ELF-1 (cell line): ENCODE measurements around the gene DMC1.

Experiments used
- DNase-seq: peaks from one replicate; pipeline ENCODE4 v3.0.0-alpha.2; 2016; ENCODE audit warnings: low read depth, low spot score

Gene DMC1

DNA sequence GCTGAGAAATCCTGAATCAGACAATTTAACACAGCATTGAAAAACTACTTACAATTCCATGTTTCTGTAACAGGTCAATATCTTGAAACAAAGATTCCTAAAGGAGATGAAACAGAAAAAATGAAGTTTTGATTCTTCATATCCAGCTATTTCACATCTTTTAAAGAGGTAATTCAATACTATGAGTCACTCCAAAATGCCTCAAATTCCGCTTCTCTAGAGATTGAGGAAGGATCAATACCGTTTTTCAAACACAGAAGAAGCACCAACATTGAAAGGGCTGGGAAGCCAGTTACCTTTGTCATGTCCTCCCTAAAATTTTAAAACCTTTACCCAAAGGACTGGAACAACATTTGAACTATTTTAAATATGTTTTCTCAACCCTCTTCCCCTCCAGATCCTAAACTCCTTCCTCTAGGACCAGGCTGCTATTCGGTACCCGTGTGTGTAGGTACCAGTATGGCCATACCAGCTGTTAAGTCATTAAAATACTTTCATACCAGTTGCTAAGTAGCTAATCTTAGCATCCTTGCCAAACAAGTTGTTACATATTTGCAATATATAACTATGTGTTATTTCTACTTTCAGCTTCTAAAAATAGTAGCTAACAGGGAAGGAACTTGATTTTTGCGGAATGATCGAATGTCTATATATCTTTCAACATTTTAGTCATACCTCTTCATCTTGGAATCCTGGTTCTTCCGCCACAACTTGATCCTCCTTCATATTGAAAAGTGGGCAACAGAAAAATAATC lies 2.3 kb downstream of the DMC1 start:
- no peak for DNase-seq

DNA sequence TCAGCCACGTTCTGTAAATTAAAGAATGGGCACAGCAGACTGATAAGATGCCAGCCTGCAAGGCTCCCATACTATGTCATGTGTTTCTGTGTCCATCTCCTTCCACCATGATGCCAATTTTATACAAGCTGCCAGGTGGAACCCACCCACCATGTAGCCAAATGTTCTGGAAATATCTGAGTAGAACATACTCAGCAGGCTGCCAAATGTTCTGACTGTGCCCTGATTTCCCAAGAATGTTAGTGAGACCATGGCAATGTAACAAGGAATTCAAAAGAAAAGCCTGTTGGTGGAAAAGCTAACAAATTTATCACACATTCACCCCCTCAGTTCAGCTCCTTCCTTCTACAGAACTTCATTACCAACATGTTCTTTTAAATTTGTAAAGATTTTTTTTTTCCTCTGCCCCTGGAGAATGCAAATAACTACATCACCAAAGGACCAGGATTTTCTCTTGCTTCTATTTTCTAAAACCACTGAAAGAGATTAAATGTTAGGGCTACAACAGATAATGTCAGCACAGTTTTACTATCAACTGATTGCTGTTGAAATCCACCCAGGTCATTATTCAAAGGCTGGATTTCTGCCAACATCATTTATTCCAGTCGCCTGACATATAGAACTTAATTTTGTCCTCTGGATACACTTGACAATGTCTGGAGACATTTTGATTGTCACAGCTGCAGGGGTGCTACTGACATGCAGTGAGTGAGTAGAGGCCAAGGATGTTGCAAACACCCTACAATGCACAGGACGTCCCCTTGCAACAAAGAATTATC lies 3.1 kb downstream of the DMC1 start:
- no peak for DNase-seq

DNA sequence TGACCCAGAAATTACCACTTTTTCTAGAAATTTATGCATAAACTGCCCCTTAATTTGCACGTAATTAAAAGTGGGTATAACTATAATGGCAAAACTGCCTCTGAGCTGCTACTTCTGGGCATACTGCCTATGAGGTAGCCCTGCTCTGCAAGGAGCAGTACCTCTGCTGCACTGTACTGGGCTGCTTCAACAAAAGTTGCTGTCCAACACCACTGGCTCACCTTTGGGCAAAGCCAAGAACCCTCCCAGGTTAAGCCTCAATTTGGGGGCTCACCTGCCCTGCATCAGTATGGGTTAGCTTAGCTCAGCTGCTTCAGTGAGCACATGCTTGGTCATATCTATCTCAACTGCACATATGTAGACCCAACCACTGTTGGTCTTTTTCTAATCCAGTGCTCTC lies 4.5 kb downstream of the DMC1 start:
- DNase-seq = no peak

DNA sequence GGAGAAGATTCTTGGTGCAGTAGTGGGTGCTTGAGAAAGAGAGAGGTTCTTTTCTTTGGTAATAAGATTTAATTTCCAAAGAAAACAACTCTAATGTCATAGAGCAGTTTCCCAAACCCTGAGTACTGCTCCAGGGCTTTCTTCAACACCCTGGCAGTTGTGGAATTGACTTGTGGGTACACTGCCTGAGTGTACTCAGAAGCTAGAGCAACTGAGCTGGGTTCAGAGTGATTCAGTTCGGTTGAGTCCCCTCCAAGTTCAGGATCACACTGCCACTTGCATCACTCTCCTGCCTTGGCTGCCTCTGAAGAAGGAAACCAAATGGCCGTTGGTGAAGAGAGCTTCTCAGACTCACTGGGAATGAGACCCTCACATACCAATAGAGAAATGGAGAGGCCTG lies 5.3 kb downstream of the DMC1 start:
- DNase-seq = no peak

GRCh38 chr22:38554281-38554680 lies 15.7 kb downstream of the DMC1 start:
- no peak for DNase-seq

GRCh38 chr22:38549101-38549894 lies 20.7 kb downstream of the DMC1 start:
- no peak for DNase-seq

- no peak for DNase-seq
Observed at GRCh38 chr22:38540701-38541100, 29.3 kb downstream of the DMC1 start.

DNA sequence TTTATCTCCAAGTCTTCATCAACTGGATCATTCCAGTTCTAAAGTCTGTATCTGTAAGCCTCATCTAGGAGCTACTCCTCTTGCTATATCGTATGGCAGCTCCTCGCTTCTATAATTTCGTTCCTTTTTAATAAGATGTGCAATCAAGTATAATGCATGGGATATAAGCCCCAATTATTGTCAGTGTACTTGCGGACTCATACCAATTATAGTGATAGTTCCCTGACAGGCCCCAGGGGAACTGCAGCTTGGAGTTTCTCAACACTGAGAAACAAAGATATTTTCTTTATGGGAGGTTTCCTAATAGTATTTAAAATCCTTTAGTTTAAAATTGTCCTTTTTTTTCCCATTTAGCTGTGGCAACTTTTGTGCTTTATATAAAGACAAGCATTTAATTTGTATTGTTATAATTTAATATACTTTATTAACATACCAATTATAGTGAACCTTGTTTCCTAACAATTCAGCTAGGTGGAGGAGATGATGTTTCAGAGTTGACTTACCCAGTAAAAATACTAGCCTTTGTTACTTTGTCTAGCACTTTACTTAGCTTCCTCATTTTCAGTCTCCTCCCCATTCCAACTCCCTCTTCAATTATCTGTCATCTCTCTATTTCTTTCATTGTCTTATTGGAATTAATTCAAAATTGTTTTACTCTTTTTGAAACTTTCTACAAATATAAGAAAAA lies 38.6 kb downstream of the DMC1 start:
- no peak for DNase-seq

GRCh38 chr22:38524429-38524828 lies 45.6 kb downstream of the DMC1 start:
- DNase-seq = no peak

DNA sequence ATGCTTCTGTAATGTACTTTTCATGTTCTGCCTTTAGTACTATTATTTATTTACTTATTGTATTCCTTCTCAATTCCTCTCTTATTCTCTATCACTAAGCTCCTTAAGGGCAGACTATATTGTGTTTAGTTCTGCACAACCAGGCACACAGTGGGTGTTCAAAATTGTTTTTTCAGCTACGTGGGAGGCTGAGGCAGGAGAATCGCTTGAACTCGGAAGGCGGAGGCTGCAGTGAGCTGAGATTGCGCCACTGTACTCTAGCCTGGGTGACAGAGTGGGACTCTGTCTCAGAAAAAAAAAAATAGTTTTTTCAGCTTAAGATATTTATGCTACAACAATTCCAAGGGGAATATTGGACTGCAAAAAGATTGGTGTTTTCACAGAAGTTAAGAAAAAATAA lies 46.5 kb downstream of the DMC1 start:
- no peak for DNase-seq

DNA sequence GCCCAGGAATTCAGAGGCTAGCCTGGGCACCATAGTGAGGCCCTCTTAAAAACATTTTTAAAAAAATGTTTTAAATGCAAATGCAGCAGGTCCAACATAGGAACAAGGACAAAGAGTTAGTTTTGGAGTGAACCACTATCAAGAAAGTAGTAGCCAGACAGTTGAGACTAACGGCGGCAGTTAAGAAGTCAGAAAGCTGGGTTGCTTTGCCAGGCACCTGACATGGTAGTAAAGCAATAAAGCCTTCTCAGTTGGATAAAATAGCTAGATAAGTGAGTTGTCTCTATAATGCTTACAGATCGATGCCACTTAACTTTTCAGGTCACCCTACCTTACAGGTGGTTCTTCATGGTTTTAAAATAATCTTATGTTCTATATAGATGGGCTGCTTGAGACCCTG lies 47.0 kb downstream of the DMC1 start:
- DNase-seq = no peak

DNA sequence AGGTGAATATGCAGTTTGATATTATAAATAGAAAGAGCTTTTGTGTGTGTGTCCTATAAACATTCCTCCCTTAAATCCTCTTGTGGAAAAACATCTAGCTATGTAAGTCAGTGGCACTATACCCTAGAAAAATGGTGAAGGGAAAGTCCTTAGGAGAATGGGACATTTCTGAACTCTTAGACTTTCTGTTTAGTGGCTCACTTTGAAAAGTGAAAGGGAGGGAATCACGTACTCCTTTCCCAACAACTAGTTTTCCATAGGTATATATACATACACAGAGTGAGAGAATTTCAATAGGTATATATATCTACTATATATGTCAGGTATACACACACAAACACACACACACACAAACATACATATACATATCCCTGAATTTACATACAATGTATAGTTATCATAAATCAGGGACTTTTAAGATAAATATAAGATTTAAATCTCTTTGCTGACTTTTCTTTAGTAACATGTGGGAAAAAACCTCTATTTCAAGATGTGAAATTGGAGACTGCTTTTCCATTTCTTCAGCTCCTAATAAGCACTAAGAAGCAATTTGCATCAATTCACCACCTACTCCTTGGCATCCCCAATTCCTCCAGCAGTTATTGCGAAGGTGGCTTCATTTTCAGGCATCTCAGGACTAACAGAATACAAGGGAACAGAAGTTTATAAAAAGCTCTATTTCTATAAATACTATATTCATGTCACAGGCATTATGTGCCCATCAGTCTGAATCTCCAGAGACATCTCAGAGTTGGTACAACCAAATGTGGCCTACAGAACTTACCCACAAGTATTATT lies 50.3 kb downstream of the DMC1 start:
- DNase-seq = no peak

- DNase-seq = no peak
Observed at GRCh38 chr22:38518620-38519019, 51.4 kb downstream of the DMC1 start.

DNA sequence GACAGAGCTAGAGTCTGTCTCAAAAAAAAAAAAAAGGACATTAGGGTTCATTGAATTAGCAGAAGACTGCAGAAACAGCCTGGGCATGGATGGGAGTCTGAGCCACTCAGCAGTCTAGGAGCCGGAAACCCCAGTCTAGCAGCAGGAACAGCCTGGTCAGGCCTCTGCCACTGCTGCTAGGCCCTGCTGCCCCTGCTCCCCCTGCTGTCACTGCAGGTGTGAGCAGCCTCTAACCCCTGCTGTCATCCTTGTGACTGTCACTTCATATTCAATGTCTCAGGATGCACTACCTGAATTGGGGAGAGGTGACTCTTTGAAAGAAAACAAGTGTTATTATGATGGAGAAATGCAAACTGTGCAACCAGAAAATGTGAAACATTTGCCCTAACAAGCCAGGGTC lies 56.9 kb downstream of the DMC1 start:
- DNase-seq = peak; percentile 49

DNA sequence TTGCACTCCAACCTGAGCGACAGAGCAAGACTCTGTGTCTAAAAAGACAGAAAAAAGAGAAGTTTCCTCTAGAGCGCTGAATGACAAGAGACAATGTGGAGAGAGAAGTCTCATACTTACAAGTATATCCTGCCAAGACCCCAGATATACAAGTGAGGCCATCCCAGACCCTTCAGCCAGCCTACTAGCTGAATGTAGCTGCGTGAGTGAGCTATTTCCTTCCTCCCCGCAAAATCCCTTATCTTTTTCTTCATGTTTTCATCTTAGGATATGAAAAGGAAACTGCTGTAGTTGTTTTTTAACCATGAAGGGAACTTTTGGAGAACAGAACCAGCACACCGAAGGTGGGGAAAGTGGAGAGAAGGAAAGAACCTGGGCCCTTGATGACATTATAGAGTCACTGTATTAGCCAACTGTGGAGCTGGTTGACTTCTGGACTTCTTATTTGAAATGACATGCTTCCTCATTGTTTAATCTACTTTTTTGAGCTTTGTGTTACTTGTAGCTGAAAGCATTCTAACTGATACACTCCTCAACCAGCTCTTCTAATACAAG lies 59.5 kb downstream of the DMC1 start:
- DNase-seq = no peak

- DNase-seq = peak; percentile 99
Observed at GRCh38 chr22:38506118-38506962, 63.6 kb downstream of the DMC1 start, which contains the start of gene DDX17. Gene DDX17 (minus strand): TSS chr22:38506311.

GRCh38 chr22:38505541-38506117 lies 64.4 kb downstream of the DMC1 start:
- peak; percentile 52 for DNase-seq

GRCh38 chr22:38504731-38505540 lies 65.0 kb downstream of the DMC1 start:
- DNase-seq = peak; percentile 59
